Subcutaneous adipose tissue (tissue), 4 donors: ENCODE data around the gene TMEM184B. TPM values are rescaled to one million over a fixed set of nuclear protein-coding genes. Genes with fewer than 3 reads are reported as not detected.

Experiments used
- total RNA-seq, 4 donors: library from RNA; depleted of rRNA; stranded (reverse); fragments of >200 nt; gene quantifications; one replicate each; pipeline ENCODE4 v1.1.0, GENCODE V29; 2016
- TF ChIP-seq, protein P1 (sequence below): fragments of 450-650 bp; IDR thresholded peaks from one replicate; pipeline ENCODE4 v1.5.1; 2016; ENCODE audit warnings: low read depth, mild to moderate bottlenecking, control low read depth, antibody characterized with exemption, moderate library complexity

Gene TMEM184B
- total RNA-seq, 4 donors from 2014 or later, result 23.6 to 105 (median 41.4) TPM

DNA sequence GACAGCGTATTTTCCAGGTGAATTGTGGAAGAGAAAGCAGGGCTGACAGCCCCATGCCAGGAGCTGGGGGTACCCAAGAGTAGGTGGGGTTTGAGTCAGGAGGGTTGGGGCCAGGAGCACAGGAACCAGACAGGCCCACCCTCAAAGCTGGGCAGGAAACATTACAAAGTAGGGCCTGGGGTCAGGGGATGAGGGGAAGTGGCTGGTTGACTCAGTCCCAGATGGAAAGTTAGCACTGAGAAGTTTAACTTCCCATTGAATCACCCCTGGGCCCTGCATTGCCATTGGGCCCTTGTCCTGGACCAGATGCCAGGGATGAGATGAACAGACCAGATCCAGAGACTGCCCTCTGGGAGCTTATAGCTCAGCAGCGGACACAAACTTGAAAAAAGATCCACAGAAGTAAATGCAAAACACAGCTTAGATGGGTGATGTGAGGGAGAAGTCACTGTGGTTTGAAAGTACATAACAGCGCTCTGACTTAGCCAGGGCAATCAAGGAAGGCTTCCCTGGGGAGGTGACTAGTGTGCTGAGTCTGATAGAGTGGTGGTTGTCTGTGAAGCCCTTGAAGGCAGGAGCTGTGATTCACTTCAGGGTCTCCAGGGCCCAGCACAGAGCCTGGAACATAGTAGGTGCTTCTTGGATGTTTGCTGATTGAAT lies 68.8 kb downstream of the TMEM184B start:
- TF ChIP-seq, protein P1, sequence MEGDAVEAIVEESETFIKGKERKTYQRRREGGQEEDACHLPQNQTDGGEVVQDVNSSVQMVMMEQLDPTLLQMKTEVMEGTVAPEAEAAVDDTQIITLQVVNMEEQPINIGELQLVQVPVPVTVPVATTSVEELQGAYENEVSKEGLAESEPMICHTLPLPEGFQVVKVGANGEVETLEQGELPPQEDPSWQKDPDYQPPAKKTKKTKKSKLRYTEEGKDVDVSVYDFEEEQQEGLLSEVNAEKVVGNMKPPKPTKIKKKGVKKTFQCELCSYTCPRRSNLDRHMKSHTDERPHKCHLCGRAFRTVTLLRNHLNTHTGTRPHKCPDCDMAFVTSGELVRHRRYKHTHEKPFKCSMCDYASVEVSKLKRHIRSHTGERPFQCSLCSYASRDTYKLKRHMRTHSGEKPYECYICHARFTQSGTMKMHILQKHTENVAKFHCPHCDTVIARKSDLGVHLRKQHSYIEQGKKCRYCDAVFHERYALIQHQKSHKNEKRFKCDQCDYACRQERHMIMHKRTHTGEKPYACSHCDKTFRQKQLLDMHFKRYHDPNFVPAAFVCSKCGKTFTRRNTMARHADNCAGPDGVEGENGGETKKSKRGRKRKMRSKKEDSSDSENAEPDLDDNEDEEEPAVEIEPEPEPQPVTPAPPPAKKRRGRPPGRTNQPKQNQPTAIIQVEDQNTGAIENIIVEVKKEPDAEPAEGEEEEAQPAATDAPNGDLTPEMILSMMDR, result no peak

DNA sequence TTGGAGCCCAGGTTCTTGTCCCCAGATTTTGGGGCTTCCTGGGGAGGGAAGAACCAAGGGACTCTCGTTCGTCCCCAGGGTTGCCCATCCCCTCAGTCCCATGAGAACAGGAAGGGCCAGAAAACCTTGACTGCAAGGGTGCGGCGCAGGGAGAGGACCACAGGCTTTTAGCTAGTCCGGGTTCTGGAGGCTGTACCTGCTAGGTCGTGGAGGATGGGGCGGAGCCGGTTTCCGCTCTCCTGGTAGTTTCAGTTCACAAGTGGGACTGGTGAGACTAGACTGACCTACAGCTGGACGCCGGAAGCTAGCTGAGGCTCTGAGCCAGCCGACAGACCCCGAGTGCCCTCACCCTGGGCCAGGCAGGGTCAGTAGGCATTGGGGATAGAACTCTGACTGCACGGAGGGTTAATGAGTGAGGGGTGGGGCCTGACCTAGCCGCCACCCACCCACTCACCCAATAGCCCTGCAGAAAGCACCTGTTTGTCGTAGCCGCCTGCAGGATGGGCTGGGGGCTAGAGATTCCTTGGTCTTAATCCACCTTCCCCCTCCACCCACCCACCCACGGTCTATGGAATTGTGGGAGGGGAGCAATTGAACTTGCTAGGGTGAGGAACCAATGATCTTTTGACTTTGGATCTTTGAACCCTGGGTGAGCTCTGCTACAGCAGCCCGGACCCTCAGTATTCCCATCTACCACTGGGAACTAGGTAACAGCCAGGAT lies 69.6 kb downstream of the TMEM184B start:
- TF ChIP-seq, protein P1, result no peak

DNA sequence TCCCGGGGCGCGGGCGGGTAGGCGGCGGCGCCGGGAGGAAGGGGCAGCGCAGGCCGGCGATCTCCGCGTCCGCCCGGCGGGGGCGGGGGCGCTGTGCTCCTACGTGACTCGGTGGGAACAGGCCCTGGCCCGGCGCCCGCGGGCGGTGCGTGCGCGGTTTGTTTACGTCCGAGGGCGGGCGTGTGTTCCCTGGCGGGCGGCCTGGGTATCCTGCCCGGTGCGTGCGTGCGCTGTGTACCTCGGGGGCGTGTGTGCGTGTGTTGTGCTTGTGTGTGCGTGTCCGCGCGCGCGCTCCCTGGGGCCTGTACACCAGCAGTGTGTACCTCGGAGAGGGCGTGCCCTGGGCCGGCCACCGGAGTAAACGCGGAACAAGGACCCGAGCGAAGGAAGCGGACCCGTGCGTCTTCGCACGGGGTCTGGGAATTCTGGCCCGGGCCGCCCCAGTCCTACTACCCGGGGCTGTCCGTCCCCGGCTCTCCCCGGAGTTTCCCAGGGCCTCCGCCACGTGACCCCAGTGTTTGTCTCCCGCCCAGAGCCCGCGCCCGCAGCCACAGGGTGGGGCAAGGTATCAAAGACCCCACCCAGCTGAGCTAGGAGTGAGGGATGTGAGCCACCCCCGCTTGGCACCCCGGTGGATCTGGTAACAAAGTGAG lies 70.2 kb downstream of the TMEM184B start:
- TF ChIP-seq, protein P1, result no peak

DNA sequence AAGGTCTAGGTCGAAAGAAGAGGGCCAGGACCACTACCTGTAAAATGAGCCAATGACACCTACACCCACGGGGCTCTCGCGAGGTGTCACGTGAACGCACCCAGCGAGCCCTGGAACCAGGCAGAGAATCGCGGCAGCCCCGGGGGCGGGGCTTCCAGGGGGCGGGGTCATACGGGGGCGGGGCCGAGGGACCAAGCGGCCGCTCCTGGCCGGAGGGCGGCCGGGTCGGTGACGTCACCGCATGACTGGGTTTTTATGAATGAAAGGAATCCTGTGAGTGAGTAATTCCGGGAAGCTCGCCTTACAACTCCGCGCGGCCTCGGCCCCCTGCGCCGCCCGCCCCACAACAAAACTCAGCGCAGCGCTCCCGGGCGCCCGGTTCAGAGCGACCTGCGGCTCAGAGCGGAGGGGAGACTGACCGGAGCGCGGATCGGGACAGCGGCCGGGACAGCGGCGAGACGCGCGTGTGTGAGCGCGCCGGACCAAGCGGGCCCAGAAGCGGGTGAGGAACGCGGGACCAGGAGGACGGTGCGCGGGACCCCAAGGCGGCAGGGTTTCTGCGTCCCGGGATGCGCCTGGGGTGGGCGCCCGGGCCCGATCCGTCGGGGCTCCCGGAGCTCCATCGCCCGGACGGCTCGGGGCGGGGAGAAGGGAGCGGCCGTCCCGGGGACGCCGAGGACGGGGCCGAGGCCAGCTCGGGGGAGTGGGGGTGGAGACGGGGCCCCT lies 70.9 kb downstream of the TMEM184B start, which contains the start of gene MAFF:
Gene MAFF (plus strand): TSS at position 284 of the 726 bp plus-strand sequence. CDS start 11,860 bp downstream, outside the sequence.
- TF ChIP-seq, protein P1, result no peak

DNA sequence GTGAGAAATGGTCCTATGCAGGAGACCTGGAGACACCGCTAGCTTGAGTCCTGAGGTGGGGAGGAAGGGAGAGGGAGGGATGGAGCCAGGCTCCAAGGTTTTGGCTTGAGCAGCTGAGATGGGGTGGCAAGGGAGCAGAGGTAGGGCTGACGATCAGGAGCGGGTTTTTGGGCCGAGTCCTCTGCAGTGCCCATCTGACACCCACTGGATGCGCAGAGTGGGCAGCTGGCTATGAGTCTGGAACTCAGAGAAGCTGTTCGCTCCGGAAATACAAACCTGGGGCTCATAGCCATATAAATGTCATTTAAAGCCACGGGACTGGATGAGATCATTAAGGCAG lies 71.5 kb downstream of the TMEM184B start:
- TF ChIP-seq, protein P1, result no peak

DNA sequence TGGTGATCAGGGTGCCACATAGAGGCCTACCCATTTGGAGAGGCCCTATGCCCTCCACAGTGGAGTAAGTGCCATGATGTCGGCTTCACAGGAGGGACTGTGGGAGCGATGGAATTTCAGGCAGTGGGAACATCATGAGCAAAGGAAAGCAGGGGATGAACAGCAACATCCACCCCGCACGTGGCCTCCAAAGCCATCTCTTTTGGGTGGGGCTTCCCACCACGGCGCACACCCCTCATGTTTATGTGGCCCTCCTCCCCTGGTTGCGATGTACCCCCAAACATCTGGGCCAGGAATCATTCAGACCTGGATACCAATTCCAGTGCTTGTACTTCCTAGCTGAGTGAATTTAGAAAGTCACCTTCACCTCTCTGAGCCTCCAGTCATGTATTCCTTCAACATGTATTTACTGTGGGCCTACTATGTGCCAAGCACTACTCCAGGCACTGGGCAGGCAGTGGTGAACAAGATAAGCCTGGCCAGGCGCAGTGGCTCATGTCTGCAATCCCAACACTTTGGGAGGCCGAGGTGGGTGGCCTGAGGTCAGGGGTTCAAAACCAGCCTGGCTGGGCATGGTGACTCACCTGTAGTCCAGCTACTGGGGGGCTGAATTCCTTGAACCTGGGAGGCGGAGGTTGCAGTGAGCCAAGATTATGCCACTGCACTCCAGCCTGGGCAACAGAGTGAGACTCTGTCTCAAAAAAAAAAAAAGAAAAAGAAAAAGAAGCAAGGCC lies 72.8 kb downstream of the TMEM184B start:
- TF ChIP-seq, protein P1, result no peak
